HCT116 (cell line): ENCODE results near the gene CDH22. TPM values are rescaled to one million over a fixed set of nuclear protein-coding genes. Genes with fewer than 3 reads are reported as not detected.

Experiments
- ATAC-seq: fragments of 200-7000 bp; cut with Tn5 transposase; 2 replicates; pipeline ENCODE4 v1.9.1; 2020; ENCODE audit warnings: mild to moderate bottlenecking, moderate library complexity
- BruUV-seq: library from RNA; stranded (reverse); fragments of 400-500 nt; replicated peaks from 2 replicates; lab custom pipeline; 2021; lab: Mats Ljungman, UMichigan
- CTCF ChIA-PET: fragments of 300-600 bp; sonication (Branson Sonifier 250); formaldehyde crosslinking; loops from one replicate; lab custom pipeline; 2021; ENCODE audit warnings: antibody characterized with exemption; lab: Charles Lee
- POLR2A ChIA-PET: fragments of 300-600, 350-600 bp; sonication (Branson Sonifier 250); formaldehyde crosslinking; loops from one replicate; lab custom pipeline; 2021; ENCODE audit warnings: antibody characterized with exemption; lab: Charles Lee
- RAD21 ChIA-PET, 2 experiments: fragments of 300-600 bp; sonication (Branson Sonifier 250); formaldehyde crosslinking; loops; one replicate each; lab custom pipeline; 2023; ENCODE audit warnings: low total read pairs in 2 of 2; ENCODE audit not compliant: uncharacterized antibody in 2 of 2, unreplicated experiment in 2 of 2, low non-redundant PET in 1 of 2; lab: Charles Lee
- DNase-seq: peaks from one replicate; pipeline ENCODE4 v3.0.0-alpha.2; 2010; ENCODE audit warnings: low read depth, low spot score
- H2AFZ ChIP-seq: fragments of 200-600 bp; shearing (Covaris generic), sonication (generic); 2 replicates; pipeline ENCODE4 v1.6.1; 2017; ENCODE audit warnings: low read depth, mixed run types, mixed read lengths, antibody characterized with exemption, low read length; ENCODE audit not compliant: poor library complexity, severe bottlenecking
- H3K27ac ChIP-seq: 2 replicates; pipeline ENCODE4 v1.5.1; 2012; ENCODE audit warnings: low read depth, low read length
- H3K27me3 ChIP-seq: fragments of 200-600 bp; sonication (generic); 2 replicates; pipeline ENCODE4 v1.6.1; 2016; ENCODE audit warnings: mixed run types, low read length, mixed read lengths; ENCODE audit not compliant: insufficient read depth
- H3K36me3 ChIP-seq, 2 experiments: fragments of 200-500 bp in 1 of 2; fragments of 200-600 bp in 1 of 2; sonication (Bioruptor generic) in 1 of 2; sonication (generic) in 1 of 2; 2 replicates each; pipeline versions ENCODE4 v1.5.1 to v1.6.1; 2014 to 2016; ENCODE audit warnings: low read length in 2 of 2, inconsistent platforms in 1 of 2, mixed read lengths in 1 of 2, mixed run types in 1 of 2; ENCODE audit not compliant: insufficient read depth in 2 of 2, control insufficient read depth in 1 of 2
- H3K4me1 ChIP-seq, 2 experiments: fragments of 200-600 bp in 1 of 2; sonication (generic) in 1 of 2; 2 replicates each; pipeline versions ENCODE4 v1.5.1 to v1.6.1; 2012 to 2017; ENCODE audit warnings: low read length in 2 of 2, inconsistent platforms in 1 of 2, mild to moderate bottlenecking in 1 of 2, mixed read lengths in 1 of 2, mixed run types in 1 of 2, moderate library complexity in 1 of 2; ENCODE audit not compliant: insufficient read depth in 2 of 2, control insufficient read depth in 1 of 2
- H3K4me2 ChIP-seq: fragments of 200-600 bp; sonication (generic); 2 replicates; pipeline ENCODE4 v1.6.1; 2017; ENCODE audit warnings: mixed run types, low read length, mixed read lengths
- H3K4me3 ChIP-seq, 2 experiments: fragments of 200-600 bp in 1 of 2; sonication (generic) in 1 of 2; replicated peaks in 1 of 2; 2 replicates each; pipeline ENCODE4 v1.5.1; 2011 to 2016; ENCODE audit warnings: low read length in 2 of 2, control low read depth in 1 of 2, low read depth in 1 of 2, mild to moderate bottlenecking in 1 of 2, mixed read lengths in 1 of 2, mixed run types in 1 of 2
- H3K79me2 ChIP-seq: fragments of 200-600 bp; sonication (generic); 2 replicates; pipeline ENCODE4 v1.6.1; 2017; ENCODE audit warnings: mild to moderate bottlenecking, mixed run types, low read length, moderate library complexity, mixed read lengths; ENCODE audit not compliant: insufficient read depth
- H3K9ac ChIP-seq: fragments of 200-600 bp; sonication (generic); 2 replicates; pipeline ENCODE4 v1.6.1; 2016; ENCODE audit warnings: low read length, mixed read lengths
- H3K9me2 ChIP-seq: fragments of 200-600 bp; sonication (generic), shearing (Covaris generic); 2 replicates; pipeline ENCODE4 v1.6.1; 2017; ENCODE audit warnings: mixed run types, mild to moderate bottlenecking, moderate library complexity; ENCODE audit not compliant: insufficient read depth
- H3K9me3 ChIP-seq, 2 experiments: fragments of 200-500 bp in 1 of 2; fragments of 200-600 bp in 1 of 2; sonication (Bioruptor generic) in 1 of 2; sonication (generic) in 1 of 2; 2 replicates each; pipeline ENCODE4 v1.6.1; 2014 to 2017; ENCODE audit warnings: low read length in 2 of 2, mixed read lengths in 2 of 2, inconsistent platforms in 1 of 2, low read depth in 1 of 2, mild to moderate bottlenecking in 1 of 2, mixed run types in 1 of 2, moderate library complexity in 1 of 2; ENCODE audit not compliant: control insufficient read depth in 1 of 2, insufficient read depth in 1 of 2
- H4K20me1 ChIP-seq: fragments of 200-600 bp; sonication (generic), shearing (Covaris generic); 2 replicates; pipeline ENCODE4 v1.6.1; 2017; ENCODE audit warnings: mixed run types, mild to moderate bottlenecking, moderate library complexity; ENCODE audit not compliant: insufficient read depth
- CBX3 ChIP-seq: IDR thresholded peaks from 2 replicates; pipeline ENCODE4 v1.6.1; 2012; ENCODE audit warnings: low read depth
- CEBPB ChIP-seq: IDR thresholded peaks from 2 replicates; pipeline ENCODE4 v1.6.1; 2012; ENCODE audit warnings: low read depth
- EGR1 ChIP-seq: IDR thresholded peaks from 2 replicates; pipeline ENCODE4 v1.6.1; 2012; ENCODE audit warnings: low read depth
- EZH2 ChIP-seq: fragments of 200-600 bp; sonication (generic); IDR thresholded peaks from 2 replicates; pipeline ENCODE4 v1.6.1; 2017; ENCODE audit warnings: antibody characterized with exemption, mixed run types
- EZH2phosphoT487 ChIP-seq: fragments of 200-600 bp; IDR thresholded peaks from 2 replicates; pipeline ENCODE4 v1.6.1; 2018; ENCODE audit warnings: antibody characterized with exemption, borderline replicate concordance
- FOSL1 ChIP-seq: IDR thresholded peaks from 2 replicates; pipeline ENCODE4 v1.6.1; 2012; ENCODE audit warnings: low read depth
- JUND ChIP-seq: IDR thresholded peaks from 2 replicates; pipeline ENCODE4 v1.6.1; 2012
- POLR2A ChIP-seq: IDR thresholded peaks from 2 replicates; pipeline ENCODE4 v1.7.0; 2011; ENCODE audit warnings: borderline replicate concordance; ENCODE audit not compliant: insufficient read depth, insufficient read length; ENCODE audit errors: extremely low read depth
- POLR2AphosphoS5 ChIP-seq: IDR thresholded peaks from 2 replicates; pipeline ENCODE4 v1.6.1; 2011; ENCODE audit warnings: mild to moderate bottlenecking, low read depth, low read length, moderate library complexity
- RAD21 ChIP-seq: IDR thresholded peaks from 2 replicates; pipeline ENCODE4 v1.6.1; 2012; ENCODE audit warnings: low read depth, mild to moderate bottlenecking
- SIN3A ChIP-seq: IDR thresholded peaks from 2 replicates; pipeline ENCODE4 v1.6.1; 2012; ENCODE audit warnings: low read depth
- SP1 ChIP-seq: IDR thresholded peaks from 2 replicates; pipeline ENCODE4 v1.6.1; 2012; ENCODE audit warnings: low read depth
- YY1 ChIP-seq: IDR thresholded peaks from 2 replicates; pipeline ENCODE4 v1.6.1; 2011; ENCODE audit warnings: low read length, low read depth, moderate library complexity, mild to moderate bottlenecking; ENCODE audit not compliant: insufficient replicate concordance; ENCODE audit errors: extremely low read depth
- ZFX ChIP-seq: fragments of 450-650 bp; IDR thresholded peaks from 2 replicates; pipeline ENCODE4 v1.6.1; 2017
- ZNF274 ChIP-seq: fragments of 200-500 bp; sonication (Bioruptor generic); IDR thresholded peaks from 2 replicates; pipeline ENCODE4 v1.6.1; 2014; ENCODE audit warnings: mild to moderate bottlenecking, low read depth, low read length, inconsistent platforms
- intact Hi-C: fragments of 100-400 bp; cut with micrococcal nuclease; formaldehyde crosslinking; loops from 2 replicates; pipeline ENCODE4 v1.10.0; 2022
- total RNA-seq: library from RNA; stranded (reverse); gene quantifications from one replicate; pipeline ENCODE4 v1.2.1, GENCODE V29; 2021; ENCODE audit not compliant: unreplicated experiment
- TF ChIP-seq, protein P1 (sequence below): IDR thresholded peaks from 2 replicates; pipeline ENCODE4 v1.6.1; 2012
- TF ChIP-seq, protein P2 (sequence below), 3 experiments: fragments of 200-600 bp in 1 of 3; sonication (generic) in 1 of 3; IDR thresholded peaks in 2 of 3; conservative IDR thresholded peaks in 1 of 3; 2 replicates each; pipeline ENCODE4 v1.5.1; 2012 to 2017; ENCODE audit warnings: low read depth in 2 of 3, low read length in 2 of 3, antibody characterized with exemption in 1 of 3, borderline replicate concordance in 1 of 3, control low read depth in 1 of 3, mild to moderate bottlenecking in 1 of 3, mixed read lengths in 1 of 3, mixed run types in 1 of 3, moderate library complexity in 1 of 3; ENCODE audit not compliant: insufficient read depth in 1 of 3
- TF ChIP-seq, protein P3 (sequence below): IDR thresholded peaks from 2 replicates; pipeline ENCODE4 v1.6.1; 2011; ENCODE audit warnings: mild to moderate bottlenecking, low read length, moderate library complexity; ENCODE audit not compliant: insufficient replicate concordance; ENCODE audit errors: extremely low read depth

The CDH22 gene
- total RNA-seq, 1 experiment from 2014 or later = 1.8 TPM

DNA sequence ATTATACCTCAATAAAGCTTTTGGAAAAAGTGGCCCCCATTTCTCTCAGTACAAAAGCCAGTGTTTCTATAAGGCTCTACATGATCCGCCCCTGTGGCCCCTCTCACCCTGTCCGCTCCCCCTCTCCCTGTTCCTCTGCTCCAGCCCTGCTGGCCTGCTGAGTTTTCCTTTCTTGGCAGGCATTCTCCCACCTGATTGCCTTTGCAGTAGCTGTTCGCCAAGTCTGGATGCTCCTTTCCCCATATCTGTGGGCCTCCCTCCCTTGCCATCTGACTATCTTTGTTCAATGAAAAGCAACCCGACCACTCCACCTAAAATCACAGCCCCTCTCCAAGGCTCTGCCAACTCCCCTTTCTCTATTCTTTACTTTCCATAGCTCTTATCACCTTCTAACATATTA lies 33.2 kb downstream of the CDH22 start:
- Histone ChIP-seq H3K27ac (no peak overlapping the region), H2AFZ (no peak overlapping the region), H3K9me3 (no peaks in the 10 kb centered on the region), H3K79me2 (no peaks in the 10 kb centered on the region), H3K9ac (no peak overlapping the region), H3K36me3 (no peaks in the 10 kb centered on the region), H3K4me3 (no peak overlapping the region), H4K20me1 (no peaks in the 10 kb centered on the region), H3K27me3 (peaks cover 9% of the 10 kb centered on the region; the same call in 1 of the 2 replicates), H3K9me2 (no peaks in the 10 kb centered on the region), H3K4me2 (no peak overlapping the region), H3K4me1 (peaks cover 0 to 5% of the 10 kb centered on the region in 2 experiments; a peak in 1 of 4 replicates)
- POLR2A ChIA-PET = no interaction called here
- RAD21 ChIA-PET = no interaction called here
- no TSS peak for BruUV-seq
- DNase-seq = no peak
- no peak for ATAC-seq
- TF ChIP-seq ZFX (no peak), JUND (no peak), CEBPB (no peak), FOSL1 (no peak), EZH2 (no peak), EZH2phosphoT487 (no peak), EGR1 (no peak), ZNF274 (no peak), CBX3 (no peak), POLR2A (no peak), SP1 (no peak), POLR2AphosphoS5 (no peak)
- TF ChIP-seq, protein P1, sequence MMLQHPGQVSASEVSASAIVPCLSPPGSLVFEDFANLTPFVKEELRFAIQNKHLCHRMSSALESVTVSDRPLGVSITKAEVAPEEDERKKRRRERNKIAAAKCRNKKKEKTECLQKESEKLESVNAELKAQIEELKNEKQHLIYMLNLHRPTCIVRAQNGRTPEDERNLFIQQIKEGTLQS = no peak
- intact Hi-C loops = no loop called here
- CTCF ChIA-PET = no interaction called here

DNA sequence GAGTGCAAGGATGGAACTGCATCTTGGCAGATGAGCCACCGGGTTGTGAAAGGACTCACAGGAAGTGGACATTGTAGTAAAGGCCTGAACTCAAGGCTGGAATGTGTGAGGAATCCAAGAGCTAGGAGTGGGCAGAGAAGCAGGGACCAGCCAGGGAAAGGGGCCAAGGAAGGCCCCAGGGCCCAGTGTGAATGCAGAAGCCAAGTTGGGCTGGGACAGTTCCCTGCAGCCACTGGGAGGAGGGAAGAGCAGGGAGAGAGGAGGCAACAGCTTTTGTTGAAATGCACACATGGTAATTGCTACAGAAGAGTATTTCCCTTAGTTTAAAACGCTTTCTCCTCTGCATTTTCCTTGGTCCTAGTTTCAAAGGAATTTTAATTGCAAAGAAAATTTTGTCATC lies 34.6 kb downstream of the CDH22 start:
- Histone ChIP-seq H3K27me3 (peaks cover 9% of the 10 kb centered on the region; the same call in 1 of the 2 replicates), H4K20me1 (no peaks in the 10 kb centered on the region), H3K9me3 (no peaks in the 10 kb centered on the region), H3K9ac (no peak overlapping the region), H3K79me2 (no peaks in the 10 kb centered on the region), H3K4me3 (no peak overlapping the region), H3K4me1 (peaks cover 0 to 5% of the 10 kb centered on the region in 2 experiments; a peak in 1 of 4 replicates), H3K36me3 (no peaks in the 10 kb centered on the region), H3K9me2 (no peaks in the 10 kb centered on the region), H2AFZ (no peak overlapping the region), H3K27ac (no peak overlapping the region), H3K4me2 (no peak overlapping the region)
- BruUV-seq = no TSS peak
- no peak for DNase-seq
- ChIA-PET RAD21 (no interaction called here), CTCF (interaction anchor here (1.1 kb wide), 1 partner anchor 33 kb away, joined by 3 read pairs; no protein-coding TSS in a partner anchor), POLR2A (no interaction called here)
- no peak for ATAC-seq
- intact Hi-C loops = no loop called here
- TF ChIP-seq RAD21 (no peak), YY1 (no peak), SP1 (no peak), ZFX (no peak), POLR2AphosphoS5 (no peak), EGR1 (no peak), CBX3 (no peak), SIN3A (no peak)
- TF ChIP-seq, protein P1 = no peak
- TF ChIP-seq, protein P2, sequence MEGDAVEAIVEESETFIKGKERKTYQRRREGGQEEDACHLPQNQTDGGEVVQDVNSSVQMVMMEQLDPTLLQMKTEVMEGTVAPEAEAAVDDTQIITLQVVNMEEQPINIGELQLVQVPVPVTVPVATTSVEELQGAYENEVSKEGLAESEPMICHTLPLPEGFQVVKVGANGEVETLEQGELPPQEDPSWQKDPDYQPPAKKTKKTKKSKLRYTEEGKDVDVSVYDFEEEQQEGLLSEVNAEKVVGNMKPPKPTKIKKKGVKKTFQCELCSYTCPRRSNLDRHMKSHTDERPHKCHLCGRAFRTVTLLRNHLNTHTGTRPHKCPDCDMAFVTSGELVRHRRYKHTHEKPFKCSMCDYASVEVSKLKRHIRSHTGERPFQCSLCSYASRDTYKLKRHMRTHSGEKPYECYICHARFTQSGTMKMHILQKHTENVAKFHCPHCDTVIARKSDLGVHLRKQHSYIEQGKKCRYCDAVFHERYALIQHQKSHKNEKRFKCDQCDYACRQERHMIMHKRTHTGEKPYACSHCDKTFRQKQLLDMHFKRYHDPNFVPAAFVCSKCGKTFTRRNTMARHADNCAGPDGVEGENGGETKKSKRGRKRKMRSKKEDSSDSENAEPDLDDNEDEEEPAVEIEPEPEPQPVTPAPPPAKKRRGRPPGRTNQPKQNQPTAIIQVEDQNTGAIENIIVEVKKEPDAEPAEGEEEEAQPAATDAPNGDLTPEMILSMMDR (IDR thresholded peaks at IDR 0.05 in 2 of 3, conservative IDR thresholded peaks at IDR 0.05 in 1 of 3; ENCODE audit: borderline replicate concordance in 1 of 3, insufficient read depth in 1 of 3, low read depth in 2 of 3, low read length in 2 of 3) = no peak
- TF ChIP-seq, protein P3, sequence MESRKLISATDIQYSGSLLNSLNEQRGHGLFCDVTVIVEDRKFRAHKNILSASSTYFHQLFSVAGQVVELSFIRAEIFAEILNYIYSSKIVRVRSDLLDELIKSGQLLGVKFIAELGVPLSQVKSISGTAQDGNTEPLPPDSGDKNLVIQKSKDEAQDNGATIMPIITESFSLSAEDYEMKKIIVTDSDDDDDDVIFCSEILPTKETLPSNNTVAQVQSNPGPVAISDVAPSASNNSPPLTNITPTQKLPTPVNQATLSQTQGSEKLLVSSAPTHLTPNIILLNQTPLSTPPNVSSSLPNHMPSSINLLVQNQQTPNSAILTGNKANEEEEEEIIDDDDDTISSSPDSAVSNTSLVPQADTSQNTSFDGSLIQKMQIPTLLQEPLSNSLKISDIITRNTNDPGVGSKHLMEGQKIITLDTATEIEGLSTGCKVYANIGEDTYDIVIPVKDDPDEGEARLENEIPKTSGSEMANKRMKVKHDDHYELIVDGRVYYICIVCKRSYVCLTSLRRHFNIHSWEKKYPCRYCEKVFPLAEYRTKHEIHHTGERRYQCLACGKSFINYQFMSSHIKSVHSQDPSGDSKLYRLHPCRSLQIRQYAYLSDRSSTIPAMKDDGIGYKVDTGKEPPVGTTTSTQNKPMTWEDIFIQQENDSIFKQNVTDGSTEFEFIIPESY = no peak
